Neural cell (in vitro differentiated cells): ENCODE measurements around the gene CRAMP1.

Experiments used
- EZH2 ChIP-seq: fragments of 200-600, 300-800 bp; shearing (Covaris generic), sonication (generic); IDR thresholded peaks from 2 replicates; pipeline ENCODE4 v1.6.1; 2014; ENCODE audit warnings: antibody characterized with exemption, low read length, borderline replicate concordance, mild to moderate bottlenecking; ENCODE audit not compliant: insufficient read depth, poor library complexity, severe bottlenecking
- MXI1 ChIP-seq: fragments of 450-650 bp; conservative IDR thresholded peaks from 2 replicates; pipeline ENCODE4 v1.6.1; 2014; ENCODE audit warnings: antibody characterized with exemption, mild to moderate bottlenecking; ENCODE audit not compliant: poor library complexity, severe bottlenecking
- TF ChIP-seq, protein P1 (sequence below): fragments of 450-650 bp; IDR thresholded peaks from 2 replicates; pipeline ENCODE4 v1.5.1; 2014; ENCODE audit warnings: antibody characterized with exemption, mild to moderate bottlenecking, moderate library complexity; ENCODE audit not compliant: poor library complexity, severe bottlenecking

DNA sequence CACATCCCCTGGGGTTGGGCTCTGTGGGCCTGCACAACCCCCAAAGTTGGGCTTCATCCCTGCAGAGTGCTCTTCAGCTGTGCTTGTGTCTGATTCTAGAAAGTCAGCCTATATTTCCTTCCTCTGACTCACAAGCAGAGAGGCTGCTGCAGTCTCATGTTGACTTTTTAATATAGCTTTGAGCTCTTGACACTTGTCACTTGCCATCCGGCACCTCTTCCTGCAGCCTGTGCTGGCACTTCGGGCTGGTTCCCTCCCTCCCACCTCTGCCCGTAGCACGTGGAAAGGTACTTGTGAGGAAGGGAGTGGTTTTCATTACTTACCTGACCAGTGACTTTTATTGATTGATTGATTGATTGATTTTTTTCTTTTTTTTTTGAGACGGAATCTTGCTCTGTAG lies 46.9 kb downstream of the CRAMP1 start:
- TF ChIP-seq, protein P1, sequence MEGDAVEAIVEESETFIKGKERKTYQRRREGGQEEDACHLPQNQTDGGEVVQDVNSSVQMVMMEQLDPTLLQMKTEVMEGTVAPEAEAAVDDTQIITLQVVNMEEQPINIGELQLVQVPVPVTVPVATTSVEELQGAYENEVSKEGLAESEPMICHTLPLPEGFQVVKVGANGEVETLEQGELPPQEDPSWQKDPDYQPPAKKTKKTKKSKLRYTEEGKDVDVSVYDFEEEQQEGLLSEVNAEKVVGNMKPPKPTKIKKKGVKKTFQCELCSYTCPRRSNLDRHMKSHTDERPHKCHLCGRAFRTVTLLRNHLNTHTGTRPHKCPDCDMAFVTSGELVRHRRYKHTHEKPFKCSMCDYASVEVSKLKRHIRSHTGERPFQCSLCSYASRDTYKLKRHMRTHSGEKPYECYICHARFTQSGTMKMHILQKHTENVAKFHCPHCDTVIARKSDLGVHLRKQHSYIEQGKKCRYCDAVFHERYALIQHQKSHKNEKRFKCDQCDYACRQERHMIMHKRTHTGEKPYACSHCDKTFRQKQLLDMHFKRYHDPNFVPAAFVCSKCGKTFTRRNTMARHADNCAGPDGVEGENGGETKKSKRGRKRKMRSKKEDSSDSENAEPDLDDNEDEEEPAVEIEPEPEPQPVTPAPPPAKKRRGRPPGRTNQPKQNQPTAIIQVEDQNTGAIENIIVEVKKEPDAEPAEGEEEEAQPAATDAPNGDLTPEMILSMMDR = no peak
- no peak for TF ChIP-seq MXI1
- TF ChIP-seq EZH2 = no peak
